K562 (cell line): ENCODE results near the gene RASSF1.

ENCODE experiments used
- ATF7 ChIP-seq: fragments of 450-650 bp; IDR thresholded peaks from 2 replicates; pipeline ENCODE4 v1.7.1; 2014; ENCODE audit warnings: mild to moderate bottlenecking, moderate library complexity
- EGR1 ChIP-seq: fragments of 450-650 bp; conservative IDR thresholded peaks from 2 replicates; pipeline ENCODE4 v1.6.1; 2017; ENCODE audit warnings: mild to moderate bottlenecking
- ETV6 ChIP-seq, 3 experiments: fragments of 150-350 bp in 1 of 3; sonication (generic) in 1 of 3; formaldehyde crosslinking in 1 of 3; IDR thresholded peaks; 2 replicates each; pipeline versions ENCODE4 v1.6.1 to v1.8.0; 2014 to 2022; ENCODE audit warnings: borderline replicate concordance in 2 of 3, low read depth in 2 of 3, antibody characterized with exemption in 1 of 3, low read length in 1 of 3, mild to moderate bottlenecking in 1 of 3, missing genetic modification reagents in 1 of 3
- KDM5B ChIP-seq: fragments of 200-600 bp; sonication (generic); IDR thresholded peaks from 2 replicates; pipeline ENCODE4 v1.6.1; 2012; ENCODE audit warnings: low read depth, mild to moderate bottlenecking, moderate library complexity, low read length, control low read depth, inconsistent platforms; ENCODE audit not compliant: insufficient replicate concordance
- NCOR1 ChIP-seq: fragments of 450-650 bp; IDR thresholded peaks from 2 replicates; pipeline ENCODE4 v1.6.1; 2016; ENCODE audit warnings: mild to moderate bottlenecking, moderate library complexity
- NFE2 ChIP-seq: IDR thresholded peaks from 2 replicates; pipeline ENCODE4 v1.6.1; 2014; ENCODE audit warnings: antibody characterized with exemption, low read depth
- NR4A1 ChIP-seq, 2 experiments: fragments of 250-450 bp in 1 of 2; fragments of 450-650 bp in 1 of 2; sonication (Bioruptor Pico) in 1 of 2; IDR thresholded peaks; 2 replicates each; pipeline versions ENCODE4 v1.4.0 to v1.6.1; 2016 to 2020; ENCODE audit warnings: mild to moderate bottlenecking in 2 of 2, missing compliant biosample characterization in 1 of 2, missing genetic modification characterization in 1 of 2, moderate library complexity in 1 of 2
- SMARCA5 ChIP-seq: fragments of 450-650 bp; IDR thresholded peaks from 2 replicates; pipeline ENCODE4 v1.6.1; 2016
- TAF7 ChIP-seq: fragments of 450-650 bp; IDR thresholded peaks from 2 replicates; pipeline ENCODE4 v1.6.1; 2016; ENCODE audit warnings: missing genetic modification characterization, missing compliant biosample characterization
- ZSCAN29 ChIP-seq: fragments of 450-650 bp; IDR thresholded peaks from 2 replicates; pipeline ENCODE4 v1.6.1; 2017
- TF ChIP-seq, protein P1 (sequence below): IDR thresholded peaks from 2 replicates; pipeline ENCODE4 v1.6.1; 2011; ENCODE audit warnings: borderline replicate concordance, low read depth, mild to moderate bottlenecking, moderate library complexity, low read length; ENCODE audit not compliant: insufficient read depth, poor library complexity, severe bottlenecking

DNA sequence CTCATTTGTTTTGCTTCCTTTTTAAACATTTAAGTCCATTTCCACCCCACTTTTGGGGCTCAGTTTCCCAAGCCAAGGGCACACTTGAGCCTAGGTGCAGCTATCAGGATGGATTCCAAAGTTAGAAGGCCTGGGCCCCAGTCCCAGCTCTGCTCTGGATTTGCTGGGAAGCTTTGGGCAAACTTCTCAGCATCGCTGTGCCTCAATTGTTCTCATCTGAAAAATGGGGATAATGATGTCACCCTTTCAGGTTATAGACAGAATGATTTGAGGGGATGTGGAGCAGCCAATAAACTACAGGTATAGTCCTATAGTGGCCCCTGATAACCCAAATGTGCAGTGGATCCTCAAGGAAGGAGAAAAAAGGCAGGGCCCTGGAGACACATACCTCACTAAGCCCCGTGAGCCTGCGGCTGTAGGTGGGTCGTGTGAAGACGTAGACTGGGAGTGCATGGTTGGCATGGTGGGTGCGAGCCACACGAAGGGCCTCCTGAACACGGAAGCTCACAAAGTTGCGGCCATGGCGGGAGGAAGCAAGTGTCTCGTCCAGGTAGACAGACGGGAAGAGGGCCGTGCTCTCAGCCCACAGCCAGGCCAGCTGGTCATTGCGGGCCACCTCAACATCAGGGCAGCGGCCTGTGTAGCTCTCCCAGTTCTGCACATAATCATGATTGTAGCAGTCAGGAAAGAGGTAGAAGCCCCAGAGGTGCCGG, 21.3 kb downstream of the RASSF1 start:
- TF ChIP-seq, protein P1, sequence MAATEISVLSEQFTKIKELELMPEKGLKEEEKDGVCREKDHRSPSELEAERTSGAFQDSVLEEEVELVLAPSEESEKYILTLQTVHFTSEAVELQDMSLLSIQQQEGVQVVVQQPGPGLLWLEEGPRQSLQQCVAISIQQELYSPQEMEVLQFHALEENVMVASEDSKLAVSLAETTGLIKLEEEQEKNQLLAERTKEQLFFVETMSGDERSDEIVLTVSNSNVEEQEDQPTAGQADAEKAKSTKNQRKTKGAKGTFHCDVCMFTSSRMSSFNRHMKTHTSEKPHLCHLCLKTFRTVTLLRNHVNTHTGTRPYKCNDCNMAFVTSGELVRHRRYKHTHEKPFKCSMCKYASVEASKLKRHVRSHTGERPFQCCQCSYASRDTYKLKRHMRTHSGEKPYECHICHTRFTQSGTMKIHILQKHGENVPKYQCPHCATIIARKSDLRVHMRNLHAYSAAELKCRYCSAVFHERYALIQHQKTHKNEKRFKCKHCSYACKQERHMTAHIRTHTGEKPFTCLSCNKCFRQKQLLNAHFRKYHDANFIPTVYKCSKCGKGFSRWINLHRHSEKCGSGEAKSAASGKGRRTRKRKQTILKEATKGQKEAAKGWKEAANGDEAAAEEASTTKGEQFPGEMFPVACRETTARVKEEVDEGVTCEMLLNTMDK = no peak
- TF ChIP-seq EGR1 (no peak), KDM5B (no peak), ETV6 (IDR thresholded peaks at IDR 0.05; ENCODE audit: borderline replicate concordance in 1 of 2, low read depth in 2 of 2, low read length in 1 of 2) (no peak), ETV6 (CRISPR knock-in tag; IDR thresholded peaks at IDR 0.05; ENCODE audit: borderline replicate concordance) (no peak), TAF7 (no peak), ATF7 (no peak), SMARCA5 (no peak), NFE2 (no peak), NCOR1 (no peak), NR4A1 (CRISPR knock-in tag; IDR thresholded peaks at IDR 0.05) (no peak), NR4A1 (tag; IDR thresholded peaks at IDR 0.05) (no peak), ZSCAN29 (no peak)
